ENCODE data around the gene LAMA4. TPM values are rescaled to one million over a fixed set of nuclear protein-coding genes. Genes with fewer than 3 reads are reported as not detected.
A peak's percentile ranks its signal among the peaks of the same experiment; 100 is the strongest.
"Not testable (repeated sequence)": the region's sequence is repeated elsewhere in the genome, so short reads cannot be mapped to it uniquely, and the experiment has no call there.

The LAMA4 gene
- total RNA-seq, 4 donors from 2014 or later: 261 to 336 (median 303) TPM

GRCh38 chr6:112113918-112114317 is 140.4 kb downstream of the LAMA4 start:
- Histone ChIP-seq H3K27ac (replicated peaks in 1 of 4) (no peak overlapping the region), H3K9me3 (no peaks in the 10 kb centered on the region), H3K36me3 (peaks cover 63 to 100% (median 80%) of the 10 kb centered on the region in 4 donors), H3K4me1 (peaks cover 10 to 36% (median 19%) of the 10 kb centered on the region in 4 donors), H3K4me3 (no peak overlapping the region), H3K27me3 (no peaks in the 10 kb centered on the region)
- intact Hi-C loops (cut with DNase I): no loop called here
- no peak for DNase-seq (ENCODE audit: extremely low spot score)
- TF ChIP-seq CTCF (IDR thresholded peaks at IDR 0.05): no peak

GRCh38 chr6:112113431-112113830 is 140.9 kb downstream of the LAMA4 start:
- Histone ChIP-seq H3K4me1 (peaks cover 10 to 36% (median 19%) of the 10 kb centered on the region in 4 donors), H3K4me3 (no peak overlapping the region), H3K36me3 (peaks cover 63 to 100% (median 79%) of the 10 kb centered on the region in 4 donors), H3K9me3 (no peaks in the 10 kb centered on the region), H3K27ac (replicated peaks in 1 of 4) (no peak overlapping the region), H3K27me3 (no peaks in the 10 kb centered on the region)
- TF ChIP-seq CTCF (IDR thresholded peaks at IDR 0.05): no peak
- TF ChIP-seq EP300 (IDR thresholded peaks at IDR 0.05): no peak
- no peak for TF ChIP-seq POLR2A (IDR thresholded peaks at IDR 0.05; ENCODE audit: low read depth)
- TF ChIP-seq POLR2AphosphoS5 (IDR thresholded peaks at IDR 0.05): peak in 1 of 2 donors; percentile 17
- intact Hi-C loops (cut with DNase I): no loop called here
- DNase-seq (ENCODE audit: extremely low spot score): no peak
- 38% methylated on average over 3 of the region's 3 CpGs for WGBS

GRCh38 chr6:112109262-112109661 is 145.1 kb downstream of the LAMA4 start:
- peak overlapping the region in 3 of 4 donors; percentile 5 to 34 (median 20) for H3K27ac ChIP-seq (replicated peaks in 1 of 4)
- 52% methylated on average over 9 of the region's 9 CpGs for WGBS

GRCh38 chr6:112106562-112106961 is 147.8 kb downstream of the LAMA4 start:
- 70% methylated on average over 2 of the region's 2 CpGs for WGBS
- H3K36me3 ChIP-seq: peaks cover 25 to 66% (median 37%) of the 10 kb centered on the region in 4 donors
- no peak for TF ChIP-seq CTCF (IDR thresholded peaks at IDR 0.05)
- TF ChIP-seq POLR2A (IDR thresholded peaks at IDR 0.05; ENCODE audit: low read depth): no peak
- peak in 1 of 2 donors; percentile 44 for TF ChIP-seq POLR2AphosphoS5 (IDR thresholded peaks at IDR 0.05)
- H3K4me1 ChIP-seq: peaks cover 0 to 13% (median 3%) of the 10 kb centered on the region in 4 donors
- H3K27me3 ChIP-seq: no peaks in the 10 kb centered on the region
- intact Hi-C loops (cut with DNase I): no loop called here
- H3K4me3 ChIP-seq: no peak overlapping the region
- H3K27ac ChIP-seq (replicated peaks in 1 of 4): peak overlapping the region in 1 of 4 donors; percentile 27
- no peaks in the 10 kb centered on the region for H3K9me3 ChIP-seq
- no peak for DNase-seq (ENCODE audit: extremely low spot score)

More at GRCh38 chr6:112109262-112109661, 145.1 kb downstream of the LAMA4 start:
- H3K27me3 ChIP-seq: no peaks in the 10 kb centered on the region
- H3K4me1 ChIP-seq: peaks cover 10 to 22% (median 11%) of the 10 kb centered on the region in 4 donors
- TF ChIP-seq EP300 (IDR thresholded peaks at IDR 0.05) (no peak), POLR2AphosphoS5 (IDR thresholded peaks at IDR 0.05) (peak in 1 of 2 donors; percentile 34), POLR2A (IDR thresholded peaks at IDR 0.05; ENCODE audit: low read depth) (no peak), CTCF (IDR thresholded peaks at IDR 0.05) (no peak)
- no peak for DNase-seq (ENCODE audit: extremely low spot score)
- peaks cover 45 to 82% (median 59%) of the 10 kb centered on the region in 4 donors for H3K36me3 ChIP-seq
- intact Hi-C loops (cut with DNase I): no loop called here
- no peak overlapping the region for H3K4me3 ChIP-seq
- no peaks in the 10 kb centered on the region for H3K9me3 ChIP-seq

- DNase-seq (ENCODE audit: extremely low spot score); H3K9me3 ChIP-seq; H3K27me3 ChIP-seq; H3K4me3 ChIP-seq; H3K27ac ChIP-seq (replicated peaks in 1 of 4); intact Hi-C loops (cut with DNase I): not testable (repeated sequence)
- peaks cover 0 to 12% (median 1%) of the 10 kb centered on the region in 4 donors for H3K4me1 ChIP-seq
- WGBS: 87% methylated on average over 2 of the region's 2 CpGs
- H3K36me3 ChIP-seq: peaks cover 19 to 60% (median 34%) of the 10 kb centered on the region in 4 donors
Measured at GRCh38 chr6:112106026-112106425, 148.3 kb downstream of the LAMA4 start.
